Measurements from ENCODE around the gene TMEM158. TPM values are rescaled to one million over a fixed set of nuclear protein-coding genes. Genes with fewer than 3 reads are reported as not detected.

Gene TMEM158
- polyA plus RNA-seq, 1 donor (not counting 4 experiments of a cell fraction or from before 2014, with no cell fraction given): 2.0 TPM

DNA sequence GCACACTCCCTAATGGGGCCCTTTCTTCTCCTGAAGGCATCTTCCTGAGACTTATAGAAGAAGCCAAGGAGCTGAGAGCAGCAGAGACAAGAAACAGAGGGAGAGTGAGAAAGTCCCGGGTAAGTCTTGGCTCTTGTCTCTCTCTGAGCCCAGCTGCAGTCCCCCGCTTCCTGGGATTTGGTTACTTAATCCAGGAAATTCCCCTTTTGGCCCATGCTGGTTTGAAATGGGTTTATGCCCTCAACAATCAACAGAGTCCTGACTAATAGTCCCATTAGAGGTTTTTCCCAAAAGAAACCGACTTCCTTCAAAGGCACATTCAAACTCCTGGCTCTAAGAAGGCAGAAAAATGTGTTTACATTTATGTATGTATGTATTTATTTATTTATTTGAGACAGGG is 22.0 kb downstream of the TMEM158 start:
- no peak overlapping the region for H3K9ac ChIP-seq (ENCODE audit: control insufficient read depth, extremely low read depth, insufficient read depth, low read length)
- no peak for DNase-seq (ENCODE audit: low read depth, low spot score)
- no peak overlapping the region for H3K4me3 ChIP-seq (ENCODE audit: control insufficient read depth in 2 of 3, extremely low read depth in 1 of 3, insufficient read depth in 2 of 3, low read depth in 1 of 3, low read length in 3 of 3)
- peaks cover 56% of the 10 kb centered on the region for H3K4me1 ChIP-seq (ENCODE audit: control insufficient read depth, extremely low read depth, insufficient read depth, low read length)
- no peaks in the 10 kb centered on the region for H3K36me3 ChIP-seq (ENCODE audit: control insufficient read depth in 2 of 2, extremely low read depth in 1 of 2, insufficient read depth in 2 of 2, low read length in 2 of 2)
- no peak for FAIRE-seq
- no peaks in the 10 kb centered on the region for H3K9me1 ChIP-seq (ENCODE audit: control insufficient read depth, extremely low read depth, insufficient read depth, low read length)
- no peak overlapping the region for H3K4me2 ChIP-seq (ENCODE audit: control insufficient read depth, extremely low read depth, insufficient read depth, low read depth, low read length)
- dilution Hi-C loops (cut with MboI; ENCODE audit: extremely low pct_ligation_motif_present, low sequenced_read_pairs): no loop called here
- no peaks in the 10 kb centered on the region for H3K9me3 ChIP-seq (ENCODE audit: control insufficient read depth, low read depth, low read length)
- H3K27ac ChIP-seq (ENCODE audit: control insufficient read depth, insufficient read depth, low read length): peak overlapping the region; percentile 29
- TF ChIP-seq, protein P1, sequence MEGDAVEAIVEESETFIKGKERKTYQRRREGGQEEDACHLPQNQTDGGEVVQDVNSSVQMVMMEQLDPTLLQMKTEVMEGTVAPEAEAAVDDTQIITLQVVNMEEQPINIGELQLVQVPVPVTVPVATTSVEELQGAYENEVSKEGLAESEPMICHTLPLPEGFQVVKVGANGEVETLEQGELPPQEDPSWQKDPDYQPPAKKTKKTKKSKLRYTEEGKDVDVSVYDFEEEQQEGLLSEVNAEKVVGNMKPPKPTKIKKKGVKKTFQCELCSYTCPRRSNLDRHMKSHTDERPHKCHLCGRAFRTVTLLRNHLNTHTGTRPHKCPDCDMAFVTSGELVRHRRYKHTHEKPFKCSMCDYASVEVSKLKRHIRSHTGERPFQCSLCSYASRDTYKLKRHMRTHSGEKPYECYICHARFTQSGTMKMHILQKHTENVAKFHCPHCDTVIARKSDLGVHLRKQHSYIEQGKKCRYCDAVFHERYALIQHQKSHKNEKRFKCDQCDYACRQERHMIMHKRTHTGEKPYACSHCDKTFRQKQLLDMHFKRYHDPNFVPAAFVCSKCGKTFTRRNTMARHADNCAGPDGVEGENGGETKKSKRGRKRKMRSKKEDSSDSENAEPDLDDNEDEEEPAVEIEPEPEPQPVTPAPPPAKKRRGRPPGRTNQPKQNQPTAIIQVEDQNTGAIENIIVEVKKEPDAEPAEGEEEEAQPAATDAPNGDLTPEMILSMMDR (optimal IDR thresholded peaks at IDR 0.05 in 1 of 3, IDR thresholded peaks at IDR 0.05 in 1 of 3, conservative IDR thresholded peaks at IDR 0.05 in 1 of 3; ENCODE audit: extremely low read depth in 1 of 3, insufficient read depth in 2 of 3, low read length in 3 of 3): no peak
- no peak for TF ChIP-seq EZH2 (IDR thresholded peaks at IDR 0.05; ENCODE audit: low read length)
- no peak overlapping the region for H2AFZ ChIP-seq (ENCODE audit: control insufficient read depth, low read length)
- no peaks in the 10 kb centered on the region for H4K20me1 ChIP-seq (ENCODE audit: control insufficient read depth, extremely low read depth, insufficient read depth, low read length)
- no peaks in the 10 kb centered on the region for H3K79me2 ChIP-seq (ENCODE audit: control insufficient read depth, insufficient read depth, low read length)
- H3K27me3 ChIP-seq (ENCODE audit: control insufficient read depth, extremely low read depth, insufficient read depth, low read length): no peaks in the 10 kb centered on the region

GRCh38 chr3:45199837-45200648 is 26.0 kb downstream of the TMEM158 start:
- dilution Hi-C loops (cut with MboI; ENCODE audit: extremely low pct_ligation_motif_present, low sequenced_read_pairs): no loop called here
- H3K36me3 ChIP-seq (ENCODE audit: control insufficient read depth in 2 of 2, extremely low read depth in 1 of 2, insufficient read depth in 2 of 2, low read length in 2 of 2): no peaks in the 10 kb centered on the region
- H3K4me3 ChIP-seq (ENCODE audit: control insufficient read depth in 2 of 3, extremely low read depth in 1 of 3, insufficient read depth in 2 of 3, low read depth in 1 of 3, low read length in 3 of 3): peak overlapping the region in 1 of 3 experiments; percentile 34
- no peaks in the 10 kb centered on the region for H3K27me3 ChIP-seq (ENCODE audit: control insufficient read depth, extremely low read depth, insufficient read depth, low read length)
- TF ChIP-seq EZH2 (IDR thresholded peaks at IDR 0.05; ENCODE audit: low read length): no peak
- TF ChIP-seq, protein P1 (optimal IDR thresholded peaks at IDR 0.05 in 1 of 3, IDR thresholded peaks at IDR 0.05 in 1 of 3, conservative IDR thresholded peaks at IDR 0.05 in 1 of 3; ENCODE audit: extremely low read depth in 1 of 3, insufficient read depth in 2 of 3, low read length in 3 of 3): no peak
- H3K4me1 ChIP-seq (ENCODE audit: control insufficient read depth, extremely low read depth, insufficient read depth, low read length): peaks cover 40% of the 10 kb centered on the region
- H3K9ac ChIP-seq (ENCODE audit: control insufficient read depth, extremely low read depth, insufficient read depth, low read length): peak overlapping the region; percentile 60
- H3K27ac ChIP-seq (ENCODE audit: control insufficient read depth, insufficient read depth, low read length): peak overlapping the region; percentile 91
- H4K20me1 ChIP-seq (ENCODE audit: control insufficient read depth, extremely low read depth, insufficient read depth, low read length): no peaks in the 10 kb centered on the region
- H3K9me3 ChIP-seq (ENCODE audit: control insufficient read depth, low read depth, low read length): no peaks in the 10 kb centered on the region
- peak overlapping the region; percentile 67 for H2AFZ ChIP-seq (ENCODE audit: control insufficient read depth, low read length)
- DNase-seq (ENCODE audit: low read depth, low spot score): peak; percentile 97
- H3K9me1 ChIP-seq (ENCODE audit: control insufficient read depth, extremely low read depth, insufficient read depth, low read length): no peaks in the 10 kb centered on the region
- peak; percentile 100 for FAIRE-seq
- peak overlapping the region; percentile 79 for H3K4me2 ChIP-seq (ENCODE audit: control insufficient read depth, extremely low read depth, insufficient read depth, low read depth, low read length)
- H3K79me2 ChIP-seq (ENCODE audit: control insufficient read depth, insufficient read depth, low read length): no peaks in the 10 kb centered on the region
